Brain microvascular endothelial cell (primary cell): ENCODE results near the gene CD248.

Experiments
- DNase-seq: peaks from one replicate; pipeline ENCODE4 v3.0.0-alpha.2; 2020
- H3K27ac ChIP-seq: fragments of 250-450 bp; sonication (Bioruptor Pico); 2 replicates; pipeline ENCODE4 v1.5.1; 2020; ENCODE audit warnings: mild to moderate bottlenecking, moderate library complexity
- H3K27me3 ChIP-seq: fragments of 250-450 bp; sonication (Bioruptor Pico); replicated peaks from 2 replicates; pipeline ENCODE4 v1.5.1; 2020; ENCODE audit warnings: mild to moderate bottlenecking
- H3K36me3 ChIP-seq: fragments of 250-450 bp; sonication (Bioruptor Pico); replicated peaks from 2 replicates; pipeline ENCODE4 v1.5.1; 2020; ENCODE audit warnings: mild to moderate bottlenecking
- H3K4me3 ChIP-seq: 2 replicates; pipeline ENCODE4 v1.5.1; 2011; ENCODE audit warnings: low read depth, mild to moderate bottlenecking, control low read depth, low read length, moderate library complexity
- CTCF ChIP-seq: IDR thresholded peaks from 2 replicates; pipeline ENCODE4 v1.5.1; 2011; ENCODE audit warnings: low read depth, mild to moderate bottlenecking, moderate library complexity, low read length, control low read depth, inconsistent platforms; ENCODE audit errors: missing control alignments
- in situ Hi-C: cut with HindIII; loops from 2 replicates; pipeline ENCODE4 v1.10.0; 2017; ENCODE audit warnings: low sequenced_read_pairs, low pct_ligation_motif_present

Gene CD248

DNA sequence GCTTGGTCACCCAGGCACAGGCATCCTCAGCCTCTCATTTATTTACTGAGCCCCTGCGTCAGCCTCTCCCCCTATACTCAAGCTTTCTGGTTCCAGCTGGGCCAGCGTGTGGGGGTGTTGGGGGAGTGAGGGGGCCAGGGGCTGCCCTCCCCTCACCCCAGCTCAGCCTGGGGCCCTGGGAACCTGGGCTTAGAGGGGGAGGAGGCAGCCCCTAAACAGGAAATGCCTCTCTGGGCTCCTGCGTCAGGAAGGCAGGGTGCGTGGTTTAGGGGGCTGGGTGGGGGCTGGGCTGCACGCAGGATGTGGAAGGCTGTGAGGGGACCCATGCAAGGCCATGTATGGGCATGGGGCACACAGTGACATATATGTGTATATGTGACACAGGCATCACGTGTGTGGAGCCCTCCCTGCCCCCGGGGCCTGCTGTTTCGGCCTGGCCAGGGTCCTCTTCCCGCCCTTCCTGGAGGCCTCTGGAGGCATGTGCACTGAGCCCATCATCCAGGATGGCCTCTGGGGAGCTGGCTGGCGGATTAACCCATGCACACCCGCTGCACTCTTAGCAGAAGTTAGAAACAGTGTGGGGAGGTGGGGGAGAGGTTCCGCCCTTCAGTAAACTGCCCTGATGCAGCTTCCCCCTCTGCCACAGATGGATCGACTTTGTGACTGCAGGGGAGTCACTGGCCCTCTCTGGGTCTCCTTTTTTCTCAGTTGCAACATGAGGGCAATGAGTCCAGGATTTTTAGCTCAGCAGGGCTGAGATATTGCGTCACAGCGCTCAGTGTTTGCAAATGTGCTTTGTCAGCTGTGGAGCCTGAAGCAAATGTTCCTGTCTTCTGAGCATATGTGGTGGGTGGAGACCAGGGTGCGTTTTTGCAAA lies 1.1 kb upstream of the CD248 start:
- H3K27ac ChIP-seq: peak overlapping the region; percentile 88
- no peaks in the 10 kb centered on the region for H3K36me3 ChIP-seq
- no peak overlapping the region for H3K4me3 ChIP-seq
- TF ChIP-seq CTCF: no peak
- peak; percentile 75 for DNase-seq
- in situ Hi-C loops: no loop called here
- H3K27me3 ChIP-seq: no peaks in the 10 kb centered on the region

DNA sequence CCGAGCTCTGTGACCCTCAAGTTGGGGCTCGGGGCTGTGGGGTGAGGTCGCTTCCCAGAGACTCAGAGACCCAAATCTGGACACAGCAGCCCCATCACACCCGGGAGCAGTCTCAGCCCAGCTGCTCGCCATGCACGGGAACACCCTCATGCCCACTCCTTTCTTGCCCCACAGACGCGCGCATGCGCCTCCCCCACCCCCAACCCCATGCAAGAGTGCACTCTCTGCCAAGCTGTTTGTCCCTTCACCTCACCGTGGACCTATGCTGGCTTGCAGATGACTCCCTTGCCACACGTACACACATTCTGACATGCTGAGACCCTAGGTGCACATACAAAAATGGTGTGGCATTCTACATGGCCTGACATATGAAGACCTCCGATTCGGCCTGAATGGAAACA lies 478 bp upstream of the CD248 start:
- Histone ChIP-seq H3K27ac (peak overlapping the region; percentile 88), H3K27me3 (no peaks in the 10 kb centered on the region), H3K4me3 (peak overlapping the region; percentile 12), H3K36me3 (no peaks in the 10 kb centered on the region)
- DNase-seq: peak; percentile 36
- in situ Hi-C loops: no loop called here
- no peak for TF ChIP-seq CTCF

DNA sequence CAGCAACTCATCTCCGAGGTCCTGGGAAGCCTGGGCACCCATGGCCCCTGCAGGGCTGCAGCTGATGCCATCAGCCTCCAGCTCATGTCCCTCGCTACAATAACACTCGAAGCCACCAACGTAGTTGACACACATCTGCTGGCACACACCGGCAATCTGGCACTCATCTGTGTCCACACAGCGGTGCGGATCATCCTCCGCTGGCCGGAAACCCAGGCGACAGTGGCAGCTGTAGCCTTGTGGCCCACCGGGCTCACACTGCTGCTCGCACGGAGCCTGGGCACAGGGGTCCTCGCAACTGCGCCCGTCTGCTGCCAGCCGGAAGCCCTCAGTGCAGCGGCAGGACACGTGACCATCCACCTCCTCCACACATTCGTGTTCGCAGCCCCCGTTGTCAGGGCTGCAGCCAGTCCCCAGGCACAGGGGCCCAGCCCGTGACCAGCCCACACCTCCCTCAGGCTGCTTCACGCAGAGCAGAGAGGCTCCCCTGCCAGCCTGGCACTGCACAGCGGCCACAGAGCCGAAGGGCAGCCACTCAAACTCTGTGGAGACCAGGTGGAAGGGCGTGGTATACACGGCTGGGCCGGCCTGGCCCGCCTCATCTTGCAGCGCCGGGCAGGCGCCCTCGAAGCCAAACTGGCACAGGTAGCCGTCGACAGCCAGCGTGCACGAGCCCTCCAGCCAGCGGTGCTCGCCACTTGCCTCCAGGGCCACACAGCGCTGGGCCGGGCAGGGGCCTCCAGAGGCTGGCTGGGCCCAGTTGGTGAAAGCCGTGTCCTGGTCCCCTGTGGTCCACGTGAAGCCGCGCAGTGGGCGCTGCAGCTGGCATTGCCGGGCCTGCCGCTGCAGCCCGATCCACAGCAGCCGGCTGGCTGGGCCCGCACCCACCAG lies 678 bp downstream of the CD248 start:
- no peak for DNase-seq
- in situ Hi-C loops: no loop called here
- Histone ChIP-seq H3K27ac (peak overlapping the region; percentile 88), H3K36me3 (no peaks in the 10 kb centered on the region), H3K4me3 (peak overlapping the region; percentile 54), H3K27me3 (no peaks in the 10 kb centered on the region)
- no peak for TF ChIP-seq CTCF

DNA sequence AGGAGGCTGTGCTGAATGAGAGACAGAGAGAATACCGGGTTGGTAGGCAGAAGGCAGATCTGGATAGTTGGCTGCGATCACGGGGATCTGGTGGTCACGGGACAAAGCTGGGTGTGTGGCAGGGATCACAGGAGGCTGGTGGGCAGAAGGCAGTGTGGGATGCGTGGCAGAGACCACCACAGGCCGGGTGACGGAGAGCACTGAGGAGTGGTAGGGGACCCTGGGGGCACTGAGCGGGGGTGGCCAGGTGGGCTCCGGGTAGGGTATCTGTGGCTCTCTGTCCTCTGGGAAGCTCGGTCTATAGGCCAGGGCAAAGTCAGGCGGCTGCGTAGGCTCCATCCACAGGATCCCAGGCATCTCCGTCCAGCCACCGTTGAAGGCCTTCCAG lies 1.4 kb downstream of the CD248 start:
- no peaks in the 10 kb centered on the region for H3K36me3 ChIP-seq
- H3K27ac ChIP-seq: peak overlapping the region; percentile 88
- no peaks in the 10 kb centered on the region for H3K27me3 ChIP-seq
- peak overlapping the region; percentile 54 for H3K4me3 ChIP-seq
- in situ Hi-C loops: no loop called here
- TF ChIP-seq CTCF: no peak
- DNase-seq: no peak

DNA sequence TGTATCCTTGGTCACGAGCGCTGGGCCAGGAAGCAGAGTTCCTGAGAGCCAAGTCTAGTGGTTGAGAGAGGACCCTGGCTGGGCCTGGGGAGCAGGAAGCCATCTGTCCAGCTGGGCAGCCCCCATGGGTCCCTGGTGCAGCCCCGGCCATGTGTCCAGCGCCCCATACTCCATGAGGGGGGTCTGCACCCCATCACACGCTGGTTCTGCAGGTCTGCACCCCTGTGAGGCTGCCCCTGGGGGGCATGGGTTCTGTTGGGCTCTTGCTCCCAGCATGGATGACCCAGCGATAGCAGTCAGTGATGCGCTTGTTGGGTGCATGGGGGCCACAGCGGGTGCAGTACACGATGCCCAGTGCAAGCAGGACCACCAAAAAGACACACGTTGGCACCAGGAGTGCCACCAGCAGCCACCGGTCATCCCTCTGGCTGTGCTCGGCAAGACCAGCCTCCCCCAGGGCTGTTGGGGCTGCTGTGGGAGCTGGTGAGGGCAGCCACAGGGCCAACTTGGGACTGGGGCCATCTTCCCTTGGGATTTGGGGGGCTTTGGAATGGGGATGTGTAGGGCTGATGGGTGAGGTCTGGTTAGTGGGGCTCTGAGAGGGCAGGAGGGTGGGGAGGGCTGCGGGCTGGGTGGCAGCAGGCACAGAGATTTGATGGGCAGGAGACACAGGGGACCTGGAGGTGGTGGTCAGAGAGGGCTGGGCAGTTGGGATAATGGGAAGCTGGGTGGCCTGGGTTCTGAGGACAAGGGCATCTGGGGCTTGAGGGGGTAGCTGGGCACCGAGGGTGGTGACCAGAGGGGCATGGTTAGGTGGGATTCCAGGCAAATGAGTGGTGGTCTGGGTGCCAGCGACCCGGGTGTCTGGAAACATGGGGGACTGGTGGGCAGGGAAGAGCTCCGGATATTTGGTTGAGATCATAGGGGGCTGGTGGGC lies 2.0 kb downstream of the CD248 start:
- Histone ChIP-seq H3K36me3 (no peaks in the 10 kb centered on the region), H3K27me3 (no peaks in the 10 kb centered on the region), H3K27ac (peak overlapping the region; percentile 97), H3K4me3 (peak overlapping the region; percentile 54)
- in situ Hi-C loops: no loop called here
- TF ChIP-seq CTCF: no peak
- DNase-seq: no peak
